GM12892 (cell line): ENCODE measurements around the gene LGALS9B. TPM values are rescaled to one million over a fixed set of nuclear protein-coding genes. Genes with fewer than 3 reads are reported as not detected.
"Not testable (repeated sequence)": the region's sequence is repeated elsewhere in the genome, so short reads cannot be mapped to it uniquely, and the experiment has no call there.

Source experiments
- DNase-seq: peaks from one replicate; pipeline ENCODE4 v3.0.0; 2011; ENCODE audit not compliant: insufficient read length
- FAIRE-seq: peaks from 2 replicates; lab custom pipeline; 2011; peaks lifted over from hg19 to GRCh38; lab: Jason Lieb, UNC
- polyA plus RNA-seq: library from polyadenylated mRNA; unstranded; fragments of >200 nt; gene quantifications from one replicate; pipeline ENCODE4 v1.2.1, GENCODE V29; 2012; ENCODE audit warnings: missing spikeins, inconsistent platforms; ENCODE audit not compliant: missing spikeins

The LGALS9B gene
- 0.93 TPM for polyA plus RNA-seq

GRCh38 chr17:20467447-20467846 lies at the start of gene LGALS9B:
TSS of gene LGALS9B (minus strand) at chr17:20467539. CDS start at chr17:20467470, 69 bp downstream.
- not testable (repeated sequence) for FAIRE-seq, DNase-seq

- FAIRE-seq, DNase-seq: not testable (repeated sequence)
Measured at GRCh38 chr17:20516986-20517385, 49.6 kb upstream of the LGALS9B start.

DNA sequence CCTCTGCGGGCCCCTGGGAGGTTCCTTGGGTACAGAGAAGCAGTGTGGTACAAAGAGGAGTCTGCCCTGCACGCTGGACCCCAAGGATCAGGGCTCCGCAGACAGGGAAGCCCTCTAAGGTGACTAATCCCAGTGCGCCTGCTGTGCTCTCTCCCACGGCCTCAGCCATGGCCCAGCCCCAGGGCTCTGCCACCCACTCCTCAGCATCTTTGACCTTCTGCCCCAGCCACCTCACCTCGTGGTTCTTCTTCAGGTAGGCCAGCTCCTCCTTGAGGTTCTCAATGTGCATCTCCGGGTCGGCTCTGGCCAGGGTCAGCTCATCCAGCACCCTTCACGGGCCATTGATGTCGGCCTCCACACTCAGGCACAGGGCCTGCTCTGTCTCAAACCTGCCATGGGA lies 47.8 kb upstream of the LGALS9B start:
- not testable (repeated sequence) for DNase-seq, FAIRE-seq

- not testable (repeated sequence) for DNase-seq, FAIRE-seq
Measured at GRCh38 chr17:20513539-20513938, 46.2 kb upstream of the LGALS9B start.

DNA sequence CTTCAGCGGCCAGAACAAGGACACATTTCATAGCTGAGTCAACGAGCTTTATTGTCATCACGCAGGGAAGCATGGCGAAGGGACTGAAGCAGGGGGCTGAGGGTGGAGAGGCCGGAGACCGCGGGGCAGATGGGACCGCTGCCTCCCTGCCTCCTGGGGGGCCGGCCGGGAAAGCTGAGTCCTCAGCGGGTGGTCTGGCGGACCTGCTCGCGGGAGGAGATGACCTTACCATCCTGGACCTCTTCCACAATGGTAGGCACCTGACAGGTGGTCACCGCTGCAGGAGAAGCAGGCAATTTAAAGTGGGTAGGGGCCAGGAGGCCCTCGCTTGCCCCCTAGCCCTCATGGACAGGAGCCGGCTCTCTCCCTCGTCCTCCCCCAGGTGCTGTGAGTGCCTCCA lies 45.0 kb upstream of the LGALS9B start:
- FAIRE-seq, DNase-seq: not testable (repeated sequence)

GRCh38 chr17:20511778-20512177 lies 44.4 kb upstream of the LGALS9B start:
- DNase-seq, FAIRE-seq: not testable (repeated sequence)

DNA sequence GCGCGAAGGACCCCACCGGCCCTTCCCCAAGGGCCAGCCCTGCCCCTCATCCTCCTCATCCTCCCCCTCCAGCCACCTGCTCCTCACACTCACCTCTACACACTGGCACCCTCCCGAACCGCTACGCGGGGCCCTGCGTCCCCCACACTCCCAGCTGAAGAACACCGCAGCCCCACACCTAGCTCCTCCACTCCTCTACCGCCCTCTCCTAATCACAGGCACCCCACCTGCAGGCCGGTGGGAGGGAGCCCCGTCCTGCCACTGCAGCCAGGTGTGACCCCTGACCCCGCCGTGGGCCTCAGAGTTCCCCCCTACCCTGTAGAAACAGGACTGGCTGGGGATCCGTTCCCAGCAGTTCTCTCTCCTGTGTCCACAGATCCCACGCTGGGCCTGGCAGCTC lies 38.0 kb upstream of the LGALS9B start:
- FAIRE-seq, DNase-seq: not testable (repeated sequence)

DNA sequence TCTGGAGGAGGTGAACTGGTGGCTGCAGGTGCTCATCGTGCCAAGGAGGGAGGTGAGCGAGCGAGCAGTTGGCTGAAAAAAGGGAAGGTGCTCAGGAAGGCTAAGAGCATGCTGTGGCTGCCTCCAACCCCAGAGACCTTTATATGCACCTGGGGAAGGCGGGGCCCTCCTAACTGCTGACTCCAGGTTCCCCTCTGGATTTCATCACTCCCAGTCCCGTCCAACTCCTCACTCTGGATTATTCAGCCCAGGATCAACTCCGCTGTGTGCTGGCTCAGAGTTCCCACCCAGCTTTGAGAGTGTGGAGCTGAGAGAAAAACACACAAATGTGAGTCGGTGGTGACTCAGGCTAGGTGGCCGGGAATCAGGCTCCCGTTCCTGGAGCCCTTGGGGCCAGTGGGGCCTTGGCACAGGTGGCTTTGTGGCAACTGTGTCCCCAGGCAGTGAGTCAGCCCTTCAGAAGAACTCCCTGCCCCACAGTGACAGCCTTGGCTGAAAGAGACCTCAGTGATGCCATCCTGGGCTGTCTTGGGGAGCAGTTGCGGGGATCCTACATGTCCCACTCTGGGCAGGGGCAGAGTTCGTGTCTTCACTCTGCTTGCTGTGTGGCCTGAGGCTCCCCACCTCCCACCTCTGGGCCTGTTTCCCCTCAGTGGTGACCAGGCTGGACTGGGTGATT lies 37.2 kb upstream of the LGALS9B start:
- FAIRE-seq, DNase-seq: not testable (repeated sequence)

- not testable (repeated sequence) for DNase-seq, FAIRE-seq
Measured at GRCh38 chr17:20501896-20502295, 34.6 kb upstream of the LGALS9B start.

DNA sequence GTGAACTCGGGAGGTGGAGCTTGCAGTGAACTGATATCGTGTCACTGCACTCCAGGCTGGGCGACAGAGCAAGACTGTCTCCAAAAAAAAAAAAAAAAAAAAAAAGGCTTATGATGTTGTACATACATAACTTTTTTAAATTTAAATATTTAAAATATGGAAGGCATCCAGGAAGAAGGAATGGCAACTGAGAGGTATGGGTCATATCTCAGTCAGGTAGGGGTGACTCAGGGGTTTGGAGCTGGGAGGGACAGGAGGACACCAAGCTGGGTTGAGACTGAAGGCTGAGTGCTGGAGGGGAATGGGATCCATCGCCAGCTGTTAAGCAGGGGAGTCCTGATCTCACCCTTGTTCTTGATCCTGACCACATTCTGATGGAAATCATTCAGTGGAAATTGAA lies 33.0 kb upstream of the LGALS9B start:
- not testable (repeated sequence) for DNase-seq

GRCh38 chr17:20495420-20495819 lies 28.1 kb upstream of the LGALS9B start:
- not testable (repeated sequence) for DNase-seq, FAIRE-seq

More for the DNA sequence above, 33.0 kb upstream of the LGALS9B start:
- not testable (repeated sequence) for FAIRE-seq

DNA sequence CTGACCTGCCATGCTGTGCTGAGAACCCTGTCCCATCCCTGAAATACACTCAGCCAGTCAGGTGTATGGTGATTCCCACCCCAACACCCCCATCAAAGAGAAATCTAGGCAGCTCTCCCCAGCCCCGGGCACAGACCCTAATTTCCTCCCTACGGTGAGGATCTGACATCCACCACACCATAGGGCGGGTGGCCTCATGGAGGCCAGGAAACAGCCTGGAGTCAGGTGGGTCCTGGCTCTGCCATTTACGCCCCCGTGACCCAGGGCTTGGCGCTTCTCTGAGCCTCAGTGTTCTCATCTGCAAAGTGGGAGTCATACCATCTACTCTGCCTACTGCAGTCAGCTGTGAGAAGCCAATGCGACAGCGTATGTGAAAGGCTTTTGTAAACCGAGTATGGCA lies 27.4 kb upstream of the LGALS9B start:
- FAIRE-seq, DNase-seq: not testable (repeated sequence)

DNA sequence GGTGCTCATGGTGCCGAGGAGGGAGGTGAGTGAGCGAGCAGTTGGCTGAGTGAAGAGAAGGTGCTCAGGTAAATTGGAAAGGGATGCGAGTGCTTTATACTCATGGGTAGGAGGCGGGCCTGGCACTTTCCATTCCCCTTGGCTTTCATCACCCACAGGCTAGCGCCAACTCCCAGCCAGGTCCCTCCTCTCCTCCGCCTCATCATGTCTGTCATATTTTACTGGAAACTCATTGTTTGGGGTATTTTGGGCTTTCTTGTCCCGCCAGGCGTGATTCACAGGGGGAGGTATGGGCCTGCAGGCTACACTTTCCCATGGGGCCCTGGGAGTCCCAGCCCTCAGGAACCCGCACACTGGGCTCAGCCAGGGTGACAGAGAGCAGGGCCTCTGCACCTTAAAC lies 26.8 kb upstream of the LGALS9B start:
- DNase-seq, FAIRE-seq: not testable (repeated sequence)

GRCh38 chr17:20492971-20493370 lies 25.6 kb upstream of the LGALS9B start:
- not testable (repeated sequence) for DNase-seq, FAIRE-seq

DNA sequence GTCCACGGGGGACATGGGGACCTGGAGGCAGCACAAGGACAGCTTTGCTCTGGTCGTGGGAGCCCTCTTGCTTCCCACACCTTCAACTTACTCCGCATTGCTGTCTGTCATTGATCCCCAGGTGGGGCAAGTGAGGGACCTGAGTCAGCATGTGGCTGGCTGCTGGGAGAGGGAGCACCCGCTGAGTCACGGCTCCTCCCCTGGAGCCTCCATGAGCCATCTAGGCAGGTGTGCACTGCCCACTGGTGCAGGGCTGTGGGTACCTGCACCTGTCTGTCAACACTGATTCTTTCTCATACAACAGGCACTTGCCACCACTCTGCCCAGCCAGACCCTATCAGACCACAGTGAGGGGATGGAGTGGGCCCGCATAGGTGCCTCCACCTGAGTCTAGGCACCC lies 24.8 kb upstream of the LGALS9B start:
- FAIRE-seq, DNase-seq: not testable (repeated sequence)

DNA sequence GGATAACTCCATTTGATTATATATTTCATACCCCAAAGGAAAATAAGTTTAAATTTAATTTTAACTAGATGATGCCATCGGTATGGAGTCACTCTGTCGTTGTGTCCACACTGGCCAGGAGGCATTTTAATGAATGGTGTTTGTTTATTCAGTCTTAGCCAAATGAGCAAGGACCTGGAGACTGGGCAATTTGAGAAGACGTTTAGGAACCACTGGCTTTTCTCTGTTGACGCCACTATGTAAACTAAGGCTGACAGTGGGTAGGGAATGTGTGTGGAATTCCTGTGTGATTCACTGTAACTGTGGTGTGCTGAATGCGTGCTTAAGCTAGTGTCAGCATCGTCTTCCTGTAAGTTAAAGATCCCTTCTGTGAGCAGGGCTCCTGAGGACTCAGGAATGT lies 17.6 kb upstream of the LGALS9B start:
- FAIRE-seq, DNase-seq: not testable (repeated sequence)

DNA sequence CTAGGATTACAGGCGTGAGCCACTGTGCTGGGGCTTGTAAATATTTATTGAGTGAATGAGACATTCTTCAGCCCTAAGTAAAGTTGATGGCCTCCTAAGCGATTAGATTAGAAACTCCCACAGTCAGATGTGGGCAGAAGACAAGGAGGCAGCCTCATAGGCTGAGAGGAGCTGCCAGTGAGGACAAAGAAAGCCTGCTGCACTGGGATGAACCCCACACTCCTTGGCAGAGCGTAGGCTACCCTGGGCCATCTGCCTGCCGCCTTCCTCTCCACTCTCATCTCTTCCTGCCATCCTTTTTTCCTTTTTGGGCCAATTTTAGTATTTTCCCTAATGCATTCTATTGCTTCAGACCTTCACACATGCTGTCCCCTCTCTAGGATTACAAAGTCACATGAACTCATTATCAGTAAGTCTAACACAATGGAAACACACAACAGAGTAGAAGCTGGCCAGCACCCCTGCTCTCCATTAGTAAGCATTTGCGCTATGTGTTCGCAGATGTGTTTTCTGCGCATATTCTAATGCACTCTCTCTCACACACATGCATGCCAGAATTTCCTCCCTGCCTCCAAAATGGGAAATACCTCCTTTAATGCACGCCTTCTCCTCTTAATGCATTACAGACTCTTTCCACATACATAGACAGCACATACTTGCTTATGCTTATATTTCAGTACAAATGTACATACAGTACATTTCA lies 12.7 kb upstream of the LGALS9B start:
- not testable (repeated sequence) for DNase-seq, FAIRE-seq

GRCh38 chr17:20477398-20478071 lies 10.2 kb upstream of the LGALS9B start:
- DNase-seq, FAIRE-seq: not testable (repeated sequence)

DNA sequence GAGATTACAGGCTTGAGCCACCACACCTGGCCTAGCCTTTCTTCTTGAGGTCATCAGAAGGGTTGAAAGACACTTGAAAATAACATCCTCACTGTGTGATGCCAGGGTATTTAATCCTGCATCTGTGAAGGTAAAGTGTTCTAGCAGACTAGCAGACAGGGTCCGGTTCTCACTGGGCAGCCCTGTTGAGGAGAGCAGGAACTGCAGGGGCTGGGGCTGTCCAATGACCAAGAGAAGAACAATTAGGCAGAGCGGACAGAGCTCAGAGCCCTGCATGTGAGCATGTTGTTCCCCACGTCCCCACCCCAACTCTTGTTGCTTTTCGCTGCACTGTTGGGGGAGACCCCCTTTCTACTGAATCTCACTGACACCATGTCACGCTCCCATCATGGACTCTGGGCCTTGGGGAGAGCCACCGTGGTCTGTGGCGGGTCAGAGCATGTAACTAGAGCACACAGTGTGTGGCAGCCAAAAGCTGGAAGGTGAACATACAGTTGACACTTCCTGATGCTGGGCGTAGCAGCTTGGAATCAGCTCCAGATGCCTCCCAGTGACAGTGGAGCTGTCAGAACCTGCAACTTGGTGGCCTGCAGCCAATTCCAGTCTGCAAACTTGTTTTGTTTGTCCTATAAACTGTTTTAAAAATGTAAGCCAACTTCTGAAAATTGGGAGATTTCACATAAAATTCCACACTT lies 7.9 kb upstream of the LGALS9B start:
- not testable (repeated sequence) for DNase-seq, FAIRE-seq

DNA sequence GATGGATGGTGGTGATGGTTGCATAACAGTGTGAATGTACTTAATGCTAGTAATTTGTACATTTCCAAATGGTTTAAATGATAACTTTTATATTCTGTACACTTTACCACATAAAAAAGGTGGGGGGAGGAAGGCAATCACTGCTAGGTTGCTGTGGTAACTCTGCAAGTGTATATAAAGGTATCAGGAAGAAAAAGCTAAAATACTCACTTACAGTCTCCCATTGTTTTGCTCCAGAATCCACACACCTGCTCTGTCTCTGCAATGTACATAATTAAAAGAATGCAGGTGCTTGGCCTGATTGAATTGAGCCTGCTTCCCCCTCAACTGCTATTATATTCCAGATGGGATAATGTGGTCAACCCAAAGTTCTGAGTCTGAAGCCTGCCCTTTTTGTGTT lies 6.7 kb upstream of the LGALS9B start:
- FAIRE-seq, DNase-seq: not testable (repeated sequence)
